Neuronal stem cell (in vitro differentiated cells): ENCODE measurements around the gene MSH6. TPM values are rescaled to one million over a fixed set of nuclear protein-coding genes. Genes with fewer than 3 reads are reported as not detected.

Experiments
- DNase-seq: peaks from one replicate; pipeline ENCODE4 v3.0.0-alpha.2; 2013; ENCODE audit warnings: low spot score
- H2AFZ ChIP-seq: one replicate; pipeline ENCODE4 v1.6.1; 2013; ENCODE audit warnings: mild to moderate bottlenecking, low read length, inconsistent platforms
- H2AK5ac ChIP-seq: 2 replicates; pipeline ENCODE4 v1.6.1; 2013; ENCODE audit warnings: low read depth, mild to moderate bottlenecking, inconsistent platforms, low read length, moderate library complexity, mixed read lengths
- H2BK120ac ChIP-seq: 2 replicates; pipeline ENCODE4 v1.6.1; 2013; ENCODE audit warnings: low read depth, mild to moderate bottlenecking, inconsistent platforms, low read length, moderate library complexity, mixed read lengths
- H2BK12ac ChIP-seq: one replicate; pipeline ENCODE4 v1.6.1; 2013; ENCODE audit warnings: low read length, inconsistent platforms
- H2BK15ac ChIP-seq: 2 replicates; pipeline ENCODE4 v1.6.1; 2013; ENCODE audit warnings: mild to moderate bottlenecking, low read length, inconsistent platforms, mixed read lengths
- H2BK5ac ChIP-seq: one replicate; pipeline ENCODE4 v1.6.1; 2013; ENCODE audit warnings: inconsistent platforms, mild to moderate bottlenecking, low read length, moderate library complexity
- H3K14ac ChIP-seq: one replicate; pipeline ENCODE4 v1.6.1; 2013; ENCODE audit warnings: low read length, inconsistent platforms
- H3K18ac ChIP-seq: 2 replicates; pipeline ENCODE4 v1.6.1; 2013; ENCODE audit warnings: low read length, inconsistent platforms
- H3K23ac ChIP-seq: 2 replicates; pipeline ENCODE4 v1.6.1; 2013; ENCODE audit warnings: low read depth, mild to moderate bottlenecking, mixed read lengths, low read length, inconsistent platforms; ENCODE audit not compliant: poor library complexity
- H3K27ac ChIP-seq: replicated peaks from 3 replicates; pipeline ENCODE4 v1.5.1; 2013; ENCODE audit warnings: low read length, inconsistent platforms
- H3K27me3 ChIP-seq, 3 experiments: 2 replicates each; pipeline ENCODE4 v1.6.1; 2013; ENCODE audit warnings: low read length in 3 of 3, mild to moderate bottlenecking in 2 of 3, inconsistent platforms in 1 of 3, low read depth in 1 of 3, mixed read lengths in 1 of 3, moderate library complexity in 1 of 3; ENCODE audit not compliant: control insufficient read depth in 3 of 3, insufficient read depth in 3 of 3
- H3K36me3 ChIP-seq, 2 donors: replicated peaks in 1 of 2; 2 replicates each; pipeline ENCODE4 v1.6.1; 2013; ENCODE audit warnings: low read length in 2 of 2; ENCODE audit not compliant: control insufficient read depth in 2 of 2, insufficient read depth in 2 of 2
- H3K4ac ChIP-seq: 2 replicates; pipeline ENCODE4 v1.6.1; 2013; ENCODE audit warnings: inconsistent platforms, mild to moderate bottlenecking, low read length, moderate library complexity
- H3K4me1 ChIP-seq, 2 donors: 1 replicate in 1 of 2; 2 replicates in 1 of 2; pipeline ENCODE4 v1.6.1; 2013; ENCODE audit warnings: low read length in 2 of 2, low read depth in 1 of 2; ENCODE audit not compliant: control insufficient read depth in 2 of 2, insufficient read depth in 1 of 2
- H3K4me2 ChIP-seq: one replicate; pipeline ENCODE4 v1.6.1; 2013; ENCODE audit warnings: mild to moderate bottlenecking, low read length, inconsistent platforms; ENCODE audit not compliant: insufficient read depth, poor library complexity, severe bottlenecking
- H3K4me3 ChIP-seq, 2 donors: 2 replicates each; pipeline ENCODE4 v1.5.1; 2013; ENCODE audit warnings: low read length in 2 of 2, mild to moderate bottlenecking in 2 of 2, inconsistent platforms in 1 of 2, moderate library complexity in 1 of 2
- H3K79me1 ChIP-seq: one replicate; pipeline ENCODE4 v1.6.1; 2013; ENCODE audit warnings: low read depth, mild to moderate bottlenecking, inconsistent platforms, low read length, moderate library complexity
- H3K9ac ChIP-seq: one replicate; pipeline ENCODE4 v1.6.1; 2013; ENCODE audit warnings: mild to moderate bottlenecking, low read depth, low read length, inconsistent platforms; ENCODE audit not compliant: poor library complexity
- H3K9me3 ChIP-seq, 2 donors: replicated peaks in 1 of 2; 2 replicates each; pipeline versions ENCODE3 to v1.6.1; 2013; ENCODE audit warnings: low read length in 2 of 2, mild to moderate bottlenecking in 2 of 2, inconsistent platforms in 1 of 2, low read depth in 1 of 2, mixed read lengths in 1 of 2, moderate library complexity in 1 of 2; ENCODE audit not compliant: control insufficient read depth in 2 of 2, insufficient read depth in 1 of 2
- H4K8ac ChIP-seq: one replicate; pipeline ENCODE4 v1.6.1; 2013; ENCODE audit warnings: low read depth, mild to moderate bottlenecking, inconsistent platforms, low read length, moderate library complexity
- H4K91ac ChIP-seq: one replicate; pipeline ENCODE4 v1.6.1; 2013; ENCODE audit warnings: low read length, low read depth, mild to moderate bottlenecking, inconsistent platforms; ENCODE audit not compliant: poor library complexity
- WGBS, 2 donors: extraction: QIAGEN DNeasy Blood & Tissue Kit; methylation state at CpG; one replicate each; pipeline ENCODE4 v1.1.7; 2013; ENCODE audit warnings: missing lambda C conversion rate in 2 of 2, mixed read lengths in 1 of 2; ENCODE audit not compliant: insufficient read length in 2 of 2, insufficient replicate concordance in 1 of 2; ENCODE audit errors: extremely low coverage in 2 of 2; 5-methylcytosine and 5-hydroxymethylcytosine counted together
- polyA plus RNA-seq, 2 experiments: library from polyadenylated mRNA; stranded (reverse); fragments of 200-250 nt; gene quantifications; one replicate each; pipeline ENCODE4 v1.2.3, GENCODE V29; 2013

MSH6 gene, protein sequence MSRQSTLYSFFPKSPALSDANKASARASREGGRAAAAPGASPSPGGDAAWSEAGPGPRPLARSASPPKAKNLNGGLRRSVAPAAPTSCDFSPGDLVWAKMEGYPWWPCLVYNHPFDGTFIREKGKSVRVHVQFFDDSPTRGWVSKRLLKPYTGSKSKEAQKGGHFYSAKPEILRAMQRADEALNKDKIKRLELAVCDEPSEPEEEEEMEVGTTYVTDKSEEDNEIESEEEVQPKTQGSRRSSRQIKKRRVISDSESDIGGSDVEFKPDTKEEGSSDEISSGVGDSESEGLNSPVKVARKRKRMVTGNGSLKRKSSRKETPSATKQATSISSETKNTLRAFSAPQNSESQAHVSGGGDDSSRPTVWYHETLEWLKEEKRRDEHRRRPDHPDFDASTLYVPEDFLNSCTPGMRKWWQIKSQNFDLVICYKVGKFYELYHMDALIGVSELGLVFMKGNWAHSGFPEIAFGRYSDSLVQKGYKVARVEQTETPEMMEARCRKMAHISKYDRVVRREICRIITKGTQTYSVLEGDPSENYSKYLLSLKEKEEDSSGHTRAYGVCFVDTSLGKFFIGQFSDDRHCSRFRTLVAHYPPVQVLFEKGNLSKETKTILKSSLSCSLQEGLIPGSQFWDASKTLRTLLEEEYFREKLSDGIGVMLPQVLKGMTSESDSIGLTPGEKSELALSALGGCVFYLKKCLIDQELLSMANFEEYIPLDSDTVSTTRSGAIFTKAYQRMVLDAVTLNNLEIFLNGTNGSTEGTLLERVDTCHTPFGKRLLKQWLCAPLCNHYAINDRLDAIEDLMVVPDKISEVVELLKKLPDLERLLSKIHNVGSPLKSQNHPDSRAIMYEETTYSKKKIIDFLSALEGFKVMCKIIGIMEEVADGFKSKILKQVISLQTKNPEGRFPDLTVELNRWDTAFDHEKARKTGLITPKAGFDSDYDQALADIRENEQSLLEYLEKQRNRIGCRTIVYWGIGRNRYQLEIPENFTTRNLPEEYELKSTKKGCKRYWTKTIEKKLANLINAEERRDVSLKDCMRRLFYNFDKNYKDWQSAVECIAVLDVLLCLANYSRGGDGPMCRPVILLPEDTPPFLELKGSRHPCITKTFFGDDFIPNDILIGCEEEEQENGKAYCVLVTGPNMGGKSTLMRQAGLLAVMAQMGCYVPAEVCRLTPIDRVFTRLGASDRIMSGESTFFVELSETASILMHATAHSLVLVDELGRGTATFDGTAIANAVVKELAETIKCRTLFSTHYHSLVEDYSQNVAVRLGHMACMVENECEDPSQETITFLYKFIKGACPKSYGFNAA (N-terminal part only)
- polyA plus RNA-seq (2013, experiment 1 of 2) = 106 TPM
- 103 TPM for polyA plus RNA-seq (2013, experiment 2 of 2)

DNA sequence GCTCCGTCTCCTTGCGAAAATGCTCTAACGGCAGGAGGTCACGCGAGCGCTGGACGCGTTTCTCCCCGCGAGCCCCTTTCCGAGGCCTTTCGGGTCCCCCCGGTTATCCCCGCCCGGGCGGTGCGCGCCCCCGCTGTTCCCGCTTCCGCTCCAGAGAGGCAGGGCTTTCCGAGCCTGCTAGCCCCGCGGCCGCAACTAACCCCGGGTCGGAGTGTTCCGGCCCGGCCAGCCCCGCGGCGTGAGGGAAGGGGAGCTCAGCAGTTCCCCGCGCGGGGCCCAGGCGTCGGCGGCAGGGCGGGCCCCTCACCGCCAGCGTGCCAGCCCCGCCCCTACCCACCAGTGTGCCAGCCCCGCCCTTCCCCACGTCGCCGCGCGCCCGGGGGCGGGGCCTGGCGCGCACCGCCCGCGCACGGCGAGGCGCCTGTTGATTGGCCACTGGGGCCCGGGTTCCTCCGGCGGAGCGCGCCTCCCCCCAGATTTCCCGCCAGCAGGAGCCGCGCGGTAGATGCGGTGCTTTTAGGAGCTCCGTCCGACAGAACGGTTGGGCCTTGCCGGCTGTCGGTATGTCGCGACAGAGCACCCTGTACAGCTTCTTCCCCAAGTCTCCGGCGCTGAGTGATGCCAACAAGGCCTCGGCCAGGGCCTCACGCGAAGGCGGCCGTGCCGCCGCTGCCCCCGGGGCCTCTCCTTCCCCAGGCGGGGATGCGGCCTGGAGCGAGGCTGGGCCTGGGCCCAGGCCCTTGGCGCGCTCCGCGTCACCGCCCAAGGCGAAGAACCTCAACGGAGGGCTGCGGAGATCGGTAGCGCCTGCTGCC is at the start of gene MSH6:
Gene MSH6 (plus strand): TSS at position 475 of the 815 bp plus-strand sequence. CDS start 89 bp downstream, at position 564.
- Histone ChIP-seq H3K9me3 (peaks cover 0 to 14% of the 10 kb centered on the region in 2 donors), H3K4me1 (peaks cover 0 to 2% of the 10 kb centered on the region in 2 donors), H2BK12ac (no peak within 1 kb of the TSS), H2BK5ac (peak within 1 kb of the TSS; percentile 87), H3K79me1 (no peaks in the 10 kb centered on the region), H4K8ac (peak within 1 kb of the TSS; percentile 57), H3K27ac (peak within 1 kb of the TSS; percentile 97), H2AK5ac (peak within 1 kb of the TSS; percentile 97), H3K23ac (peak within 1 kb of the TSS; percentile 58), H2BK120ac (peak within 1 kb of the TSS; percentile 50), H3K14ac (peak within 1 kb of the TSS; percentile 65), H3K4ac (peak within 1 kb of the TSS; percentile 60), H3K4me3 (peak within 1 kb of the TSS; percentile 79 to 100), H3K9ac (peak within 1 kb of the TSS; percentile 96), H3K4me2 (peak within 1 kb of the TSS; percentile 81), H4K91ac (peak within 1 kb of the TSS; percentile 79), H2AFZ (peak within 1 kb of the TSS; percentile 95), H2BK15ac (peak within 1 kb of the TSS; percentile 79), H3K36me3 (peaks cover 0 to 35% of the 10 kb centered on the region in 2 donors), H3K18ac (peak within 1 kb of the TSS; percentile 100), H3K27me3 (no peaks in the 10 kb centered on the region)
- peak; percentile 92 for DNase-seq
- no CpG with 5 or more reads among the region's 98 CpGs for WGBS, 2 donors

DNA sequence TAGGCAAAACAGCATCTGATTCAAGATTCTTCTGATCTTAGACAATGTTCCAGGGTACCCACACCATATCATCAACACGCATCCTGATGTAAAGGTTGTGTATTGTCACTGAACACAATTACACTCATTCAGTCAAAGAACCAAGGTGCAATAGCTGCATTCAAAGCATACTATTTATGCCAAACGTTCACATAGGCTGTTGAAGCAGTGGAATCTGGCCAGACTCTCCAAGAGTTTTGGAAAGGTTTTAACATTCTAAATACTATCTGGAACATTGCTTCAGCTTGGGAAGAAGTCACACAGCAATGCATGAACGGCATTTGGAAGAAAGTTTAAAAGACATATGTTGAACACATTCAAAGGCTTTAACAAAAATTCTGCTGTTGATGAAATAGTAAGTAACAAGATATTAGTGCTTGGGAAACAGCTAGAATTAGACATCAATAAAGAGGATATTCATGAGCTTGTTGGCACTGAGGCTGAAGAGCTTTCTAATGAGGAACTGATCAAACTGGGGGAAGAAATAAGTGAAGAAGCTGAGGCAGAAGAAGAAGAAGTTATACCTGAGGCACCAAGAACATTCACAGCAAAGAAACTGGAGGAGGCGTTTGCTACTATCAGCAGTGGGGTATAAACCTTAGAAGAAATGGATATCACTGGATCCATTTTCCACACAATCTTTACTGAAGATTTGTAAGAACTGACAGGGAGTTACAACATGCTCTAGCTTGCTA is 47.6 kb upstream of the MSH6 start:
- H3K36me3 ChIP-seq = no peaks in the 10 kb centered on the region
- no peak overlapping the region for H3K9ac ChIP-seq
- no peak overlapping the region for H2BK120ac ChIP-seq
- no peaks in the 10 kb centered on the region for H3K79me1 ChIP-seq
- no peak overlapping the region for H2BK5ac ChIP-seq
- H3K27me3 ChIP-seq = peaks cover 0 to 6% (median 0%) of the 10 kb centered on the region in 3 experiments
- H2AFZ ChIP-seq = no peak overlapping the region
- no peak overlapping the region for H3K4me2 ChIP-seq
- WGBS, 2 donors = no CpG with 5 or more reads among the region's 4 CpGs
- H3K14ac ChIP-seq = no peak overlapping the region
- no peak overlapping the region for H3K27ac ChIP-seq
- H2BK15ac ChIP-seq = no peak overlapping the region
- no peak overlapping the region for H2AK5ac ChIP-seq
- no peaks in the 10 kb centered on the region for H3K9me3 ChIP-seq
- H3K18ac ChIP-seq = no peak overlapping the region
- no peaks in the 10 kb centered on the region for H3K4me1 ChIP-seq
- H3K23ac ChIP-seq = no peak overlapping the region
- H4K91ac ChIP-seq = no peak overlapping the region
- no peak for DNase-seq
- no peak overlapping the region for H3K4ac ChIP-seq
- no peak overlapping the region for H3K4me3 ChIP-seq
- no peak overlapping the region for H2BK12ac ChIP-seq
- no peak overlapping the region for H4K8ac ChIP-seq

DNA sequence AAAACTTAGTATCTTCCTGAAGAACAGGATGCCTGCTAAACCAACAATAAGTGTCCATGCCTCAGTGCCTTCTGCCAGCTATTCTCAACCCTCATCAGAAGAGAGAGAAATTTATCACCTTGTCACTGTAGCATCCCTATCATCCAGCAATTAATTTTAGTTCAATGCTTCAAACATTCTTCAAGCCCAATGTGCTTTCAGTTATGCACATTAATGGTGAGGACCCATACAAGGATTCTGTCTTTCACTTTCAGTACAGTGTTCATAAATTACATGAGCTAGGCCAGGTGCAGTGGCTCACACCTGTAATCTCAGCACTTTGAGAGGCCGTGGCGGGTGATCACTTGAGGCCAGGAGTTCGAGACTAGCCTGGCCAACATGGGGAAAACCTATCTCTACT is 47.0 kb upstream of the MSH6 start:
- Histone ChIP-seq H3K18ac (no peak overlapping the region), H3K4ac (no peak overlapping the region), H3K36me3 (no peaks in the 10 kb centered on the region), H3K79me1 (no peaks in the 10 kb centered on the region), H3K14ac (no peak overlapping the region), H4K8ac (no peak overlapping the region), H3K4me2 (no peak overlapping the region), H3K23ac (no peak overlapping the region), H3K9me3 (no peaks in the 10 kb centered on the region), H3K27ac (no peak overlapping the region), H2BK15ac (no peak overlapping the region), H2AK5ac (no peak overlapping the region), H2AFZ (no peak overlapping the region), H3K27me3 (peaks cover 0 to 6% (median 0%) of the 10 kb centered on the region in 3 experiments), H3K4me1 (no peaks in the 10 kb centered on the region), H2BK12ac (no peak overlapping the region), H2BK120ac (no peak overlapping the region), H3K4me3 (no peak overlapping the region), H3K9ac (no peak overlapping the region), H4K91ac (no peak overlapping the region), H2BK5ac (no peak overlapping the region)
- no peak for DNase-seq
- no CpG with 5 or more reads among the region's 3 CpGs for WGBS, 2 donors
